Type B pancreatic cell (in vitro differentiated cells): ENCODE measurements around the gene DMD. TPM values are rescaled to one million over a fixed set of nuclear protein-coding genes. Genes with fewer than 3 reads are reported as not detected.

Experiments
- DNase-seq: peaks from one replicate; pipeline ENCODE4 v3.0.0; 2021; ENCODE audit warnings: mixed read lengths; ENCODE audit not compliant: unreplicated experiment; ENCODE audit errors: extremely low spot score
- H3K27ac Mint-ChIP-seq: 2 replicates; pipeline ENCODE4 v1.8.0; 2021; ENCODE audit warnings: mild to moderate bottlenecking, mixed read lengths
- H3K27me3 Mint-ChIP-seq: 2 replicates; pipeline ENCODE4 v1.8.0; 2021; ENCODE audit warnings: mixed read lengths
- H3K36me3 Mint-ChIP-seq: 2 replicates; pipeline ENCODE4 v1.8.0; 2021; ENCODE audit warnings: mixed read lengths
- H3K4me1 Mint-ChIP-seq: one replicate; pipeline ENCODE4 v1.8.0; 2021; ENCODE audit warnings: mixed read lengths; ENCODE audit not compliant: unreplicated experiment
- H3K4me3 Mint-ChIP-seq: 2 replicates; pipeline ENCODE4 v1.8.0; 2021; ENCODE audit warnings: mild to moderate bottlenecking, mixed read lengths
- H3K9me3 Mint-ChIP-seq: 2 replicates; pipeline ENCODE4 v1.8.0; 2021; ENCODE audit warnings: mixed read lengths
- total RNA-seq: library from RNA; stranded (reverse); gene quantifications from 2 replicates; pipeline ENCODE4 v1.2.1, GENCODE V29; 2021; ENCODE audit warnings: low replicate concordance
- TF ChIP-seq, protein P1 (sequence below): fragments of 200-600 bp; sonication (generic); conservative IDR thresholded peaks from 2 replicates; pipeline ENCODE4 v1.5.0; 2021; ENCODE audit warnings: antibody characterized with exemption, mild to moderate bottlenecking

The DMD gene
- total RNA-seq, 1 donor from 2014 or later = 57.1 TPM

DNA sequence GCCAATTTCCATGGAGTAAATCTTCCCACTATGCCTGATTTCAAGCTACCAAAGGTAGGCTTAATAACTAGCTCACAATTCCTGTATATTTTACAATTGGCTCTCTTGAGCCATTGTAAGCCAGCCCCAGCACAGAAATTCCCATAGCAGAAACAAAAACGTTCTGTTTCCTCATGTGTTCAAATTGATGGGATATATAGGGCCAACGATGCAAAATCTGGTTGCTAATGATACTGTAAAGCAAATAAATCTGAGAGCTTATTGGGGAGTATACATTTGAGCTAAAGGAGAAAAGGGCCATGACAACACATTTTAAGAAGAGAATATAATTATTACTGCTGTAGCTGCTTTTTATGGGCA is 1872.4 kb downstream of the DMD start:
- no peak overlapping the region for H3K4me3 Mint-ChIP-seq
- H3K36me3 Mint-ChIP-seq = no peaks in the 10 kb centered on the region
- H3K4me1 Mint-ChIP-seq = no peaks in the 10 kb centered on the region
- no peak overlapping the region for H3K27ac Mint-ChIP-seq
- H3K27me3 Mint-ChIP-seq = no peaks in the 10 kb centered on the region
- TF ChIP-seq, protein P1, sequence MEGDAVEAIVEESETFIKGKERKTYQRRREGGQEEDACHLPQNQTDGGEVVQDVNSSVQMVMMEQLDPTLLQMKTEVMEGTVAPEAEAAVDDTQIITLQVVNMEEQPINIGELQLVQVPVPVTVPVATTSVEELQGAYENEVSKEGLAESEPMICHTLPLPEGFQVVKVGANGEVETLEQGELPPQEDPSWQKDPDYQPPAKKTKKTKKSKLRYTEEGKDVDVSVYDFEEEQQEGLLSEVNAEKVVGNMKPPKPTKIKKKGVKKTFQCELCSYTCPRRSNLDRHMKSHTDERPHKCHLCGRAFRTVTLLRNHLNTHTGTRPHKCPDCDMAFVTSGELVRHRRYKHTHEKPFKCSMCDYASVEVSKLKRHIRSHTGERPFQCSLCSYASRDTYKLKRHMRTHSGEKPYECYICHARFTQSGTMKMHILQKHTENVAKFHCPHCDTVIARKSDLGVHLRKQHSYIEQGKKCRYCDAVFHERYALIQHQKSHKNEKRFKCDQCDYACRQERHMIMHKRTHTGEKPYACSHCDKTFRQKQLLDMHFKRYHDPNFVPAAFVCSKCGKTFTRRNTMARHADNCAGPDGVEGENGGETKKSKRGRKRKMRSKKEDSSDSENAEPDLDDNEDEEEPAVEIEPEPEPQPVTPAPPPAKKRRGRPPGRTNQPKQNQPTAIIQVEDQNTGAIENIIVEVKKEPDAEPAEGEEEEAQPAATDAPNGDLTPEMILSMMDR = no peak
- H3K9me3 Mint-ChIP-seq = no peaks in the 10 kb centered on the region
- DNase-seq = no peak

DNA sequence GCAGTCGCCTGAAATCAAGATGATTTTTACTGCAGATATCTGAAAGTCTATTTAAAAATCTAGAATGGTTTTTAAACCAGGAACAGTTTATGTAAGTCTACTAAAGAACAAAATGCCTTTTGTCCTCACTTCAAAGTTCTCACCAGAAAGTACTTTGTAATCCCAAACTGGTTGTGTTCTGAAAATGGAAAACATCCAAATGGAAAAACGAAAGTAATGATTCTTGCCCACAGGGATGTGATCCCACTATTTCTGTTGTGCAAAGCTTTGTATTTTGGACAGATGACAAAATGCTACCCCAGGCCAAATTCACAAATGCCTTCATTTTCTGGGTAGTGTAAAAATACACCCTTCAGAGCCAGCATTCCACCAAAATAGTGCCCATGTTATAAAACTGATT is 1874.0 kb downstream of the DMD start:
- Mint-ChIP-seq H3K27ac (no peak overlapping the region), H3K4me3 (no peak overlapping the region), H3K4me1 (no peaks in the 10 kb centered on the region), H3K27me3 (no peaks in the 10 kb centered on the region), H3K36me3 (no peaks in the 10 kb centered on the region), H3K9me3 (no peaks in the 10 kb centered on the region)
- DNase-seq = no peak
- TF ChIP-seq, protein P1 = no peak

DNA sequence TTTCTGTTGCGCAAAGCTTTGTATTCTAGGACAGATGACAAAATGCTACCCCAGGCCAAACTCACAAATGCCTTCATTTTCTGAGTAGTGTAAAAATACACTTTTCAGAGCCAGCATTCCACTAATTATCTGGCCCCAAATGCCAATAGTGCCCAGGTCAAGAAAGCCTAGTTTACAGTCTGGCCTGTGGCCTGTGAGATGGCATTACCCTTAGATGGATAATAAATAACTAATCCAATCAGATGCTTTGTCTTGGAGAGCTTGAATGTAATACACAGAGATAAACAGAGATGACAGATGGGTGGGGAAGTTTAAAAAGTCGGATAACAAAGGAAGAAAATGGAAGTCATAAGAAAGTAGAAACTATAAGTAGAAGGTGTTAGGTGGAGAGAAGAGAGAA is 1874.9 kb downstream of the DMD start:
- no peak overlapping the region for H3K4me3 Mint-ChIP-seq
- no peak for DNase-seq
- TF ChIP-seq, protein P1 = no peak
- no peaks in the 10 kb centered on the region for H3K27me3 Mint-ChIP-seq
- no peak overlapping the region for H3K27ac Mint-ChIP-seq
- no peaks in the 10 kb centered on the region for H3K4me1 Mint-ChIP-seq
- no peaks in the 10 kb centered on the region for H3K9me3 Mint-ChIP-seq
- no peaks in the 10 kb centered on the region for H3K36me3 Mint-ChIP-seq

DNA sequence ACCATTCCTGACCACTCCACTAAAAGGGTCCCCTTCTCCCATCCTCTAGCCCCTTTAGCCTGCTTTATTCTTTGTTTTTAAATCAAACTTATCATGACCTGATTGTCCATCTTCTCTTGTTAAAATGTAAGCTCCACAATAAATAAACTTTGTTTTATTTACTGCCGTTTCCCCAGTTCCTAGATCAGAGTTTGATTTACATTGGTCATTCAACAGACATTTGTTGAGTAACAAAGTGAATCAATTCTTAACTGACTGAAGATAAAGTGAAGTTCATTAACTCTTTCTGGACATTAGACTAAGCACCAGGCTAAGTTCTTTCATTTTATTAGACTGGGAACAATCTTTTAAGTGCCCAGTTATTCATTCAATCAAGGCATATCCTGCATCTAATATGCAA is 1876.4 kb downstream of the DMD start:
- Mint-ChIP-seq H3K4me1 (no peaks in the 10 kb centered on the region), H3K27me3 (no peaks in the 10 kb centered on the region), H3K36me3 (no peaks in the 10 kb centered on the region), H3K9me3 (no peaks in the 10 kb centered on the region), H3K4me3 (no peak overlapping the region), H3K27ac (no peak overlapping the region)
- DNase-seq = no peak
- TF ChIP-seq, protein P1 = no peak

DNA sequence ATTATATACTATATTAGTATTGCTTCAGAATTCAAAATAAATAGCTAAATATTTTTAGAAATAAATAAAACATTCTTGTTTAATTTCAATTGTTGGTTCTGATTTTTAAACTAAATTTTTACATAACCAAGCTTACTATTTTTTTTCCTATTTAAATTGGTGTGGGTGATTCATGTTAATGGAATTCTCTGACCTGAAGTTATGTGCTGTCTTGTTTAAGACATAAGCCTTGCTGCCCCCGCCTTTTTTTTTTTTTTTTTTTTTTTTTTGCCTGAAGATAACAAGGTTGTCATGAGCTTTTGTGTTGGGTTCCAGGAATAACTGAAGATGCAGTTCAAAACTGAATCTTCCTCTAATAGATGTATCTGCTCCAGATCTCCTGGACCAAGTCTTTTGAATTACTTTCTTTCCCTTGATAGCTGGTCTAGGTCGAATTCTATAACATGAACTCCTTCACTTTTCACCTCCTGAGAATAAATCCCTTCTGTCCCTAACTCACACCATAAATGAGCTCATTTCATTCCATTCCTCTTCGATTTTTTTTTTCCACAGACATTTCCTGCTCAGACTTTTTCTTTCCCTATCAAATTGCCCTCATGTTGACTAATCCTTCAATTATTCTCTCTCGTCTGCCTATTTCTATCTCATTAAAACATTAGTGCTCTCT is 1878.1 kb downstream of the DMD start:
- DNase-seq = no peak
- no peaks in the 10 kb centered on the region for H3K4me1 Mint-ChIP-seq
- TF ChIP-seq, protein P1 = no peak
- peak overlapping the region; percentile 9 for H3K27ac Mint-ChIP-seq
- H3K4me3 Mint-ChIP-seq = no peak overlapping the region
- H3K36me3 Mint-ChIP-seq = no peaks in the 10 kb centered on the region
- no peaks in the 10 kb centered on the region for H3K27me3 Mint-ChIP-seq
- H3K9me3 Mint-ChIP-seq = peaks cover 3% of the 10 kb centered on the region

DNA sequence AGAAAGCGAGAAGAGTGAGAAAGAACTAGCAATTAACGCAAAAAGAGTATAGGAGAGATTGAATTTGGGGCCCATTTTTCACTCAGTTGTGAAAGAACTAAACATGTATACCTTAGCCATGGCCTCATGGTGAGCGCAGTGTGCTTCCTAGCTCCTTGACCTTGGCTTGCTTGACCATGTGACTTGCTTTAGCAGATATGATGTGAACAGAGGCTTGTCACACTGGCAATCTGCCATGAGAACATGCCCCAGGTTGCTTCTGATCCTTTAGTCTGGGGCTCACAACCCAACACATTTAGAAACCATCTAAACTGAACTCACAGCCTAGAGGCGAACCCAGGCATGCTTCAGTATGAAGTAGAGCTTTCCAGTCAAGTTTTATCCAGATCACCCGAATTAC is 1879.4 kb downstream of the DMD start:
- no peaks in the 10 kb centered on the region for H3K4me1 Mint-ChIP-seq
- H3K27ac Mint-ChIP-seq = no peak overlapping the region

More for the DNA sequence above, 1879.4 kb downstream of the DMD start:
- Mint-ChIP-seq H3K4me3 (no peak overlapping the region), H3K27me3 (no peaks in the 10 kb centered on the region), H3K9me3 (peaks cover 3% of the 10 kb centered on the region), H3K36me3 (no peaks in the 10 kb centered on the region)
- TF ChIP-seq, protein P1 = no peak
- DNase-seq = no peak
